Measurements from ENCODE around the gene RNLS.
A peak's percentile ranks its signal among the peaks of the same experiment; 100 is the strongest.

Gene RNLS

GRCh38 chr10:88459530-88459929, 123.6 kb downstream of the RNLS start:
- TF ChIP-seq CTCF (conservative IDR thresholded peaks at IDR 0.05; ENCODE audit: low read length): no peak
- DNase-seq (ENCODE audit: low read depth): no peak

DNA sequence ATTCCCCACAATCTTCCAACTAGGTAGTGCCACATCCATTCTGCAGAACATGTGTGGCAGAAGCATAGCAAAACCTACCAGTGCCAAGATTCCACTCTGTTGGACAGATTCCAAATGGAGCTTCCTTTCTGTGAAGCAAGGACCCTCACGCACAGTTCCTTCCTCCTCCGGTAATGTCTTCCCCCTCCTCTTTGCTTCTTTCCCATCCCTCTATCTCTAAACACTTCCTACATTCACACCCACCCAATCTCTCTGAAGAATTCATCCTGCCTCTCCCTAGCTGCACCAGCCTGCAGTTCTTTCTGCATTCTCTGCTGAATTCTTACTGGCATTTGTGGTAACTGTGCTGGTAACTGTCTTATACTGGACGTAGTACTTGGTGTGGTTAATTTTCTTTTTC, 124.9 kb downstream of the RNLS start:
- DNase-seq (ENCODE audit: low read depth): peak; percentile 16
- no peak for TF ChIP-seq CTCF (conservative IDR thresholded peaks at IDR 0.05; ENCODE audit: low read length)
- H3K4me3 ChIP-seq (ENCODE audit: low read length): no peak overlapping the region

More at GRCh38 chr10:88459530-88459929, 123.6 kb downstream of the RNLS start:
- no peak overlapping the region for H3K4me3 ChIP-seq (ENCODE audit: low read length)

- H3K4me3 ChIP-seq (ENCODE audit: low read length): no peak overlapping the region
- DNase-seq (ENCODE audit: low read depth): no peak
- TF ChIP-seq CTCF (conservative IDR thresholded peaks at IDR 0.05; ENCODE audit: low read length): no peak
Measured at GRCh38 chr10:88457660-88458059, 125.5 kb downstream of the RNLS start.

DNA sequence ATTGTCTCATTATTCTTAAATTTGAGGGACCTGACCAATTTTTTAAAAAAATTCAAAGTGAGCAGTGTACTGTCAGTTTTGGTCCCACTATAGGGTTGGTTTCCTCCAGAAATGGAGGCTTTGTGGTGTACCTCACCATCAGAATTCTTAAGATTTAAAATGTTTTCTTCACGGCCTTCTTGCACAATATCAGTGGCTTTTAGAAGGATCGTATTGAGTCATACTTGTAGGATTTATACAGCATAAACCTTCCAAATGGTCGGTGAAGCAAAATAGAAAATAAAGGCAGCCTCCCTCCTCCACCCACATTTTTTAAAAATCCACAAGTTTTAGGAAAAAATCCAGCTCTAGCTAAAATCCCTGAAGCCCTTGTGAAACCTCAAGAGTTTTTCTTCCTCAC, 126.4 kb downstream of the RNLS start:
- DNase-seq (ENCODE audit: low read depth): peak; percentile 88
- no peak overlapping the region for H3K4me3 ChIP-seq (ENCODE audit: low read length)
- TF ChIP-seq CTCF (conservative IDR thresholded peaks at IDR 0.05; ENCODE audit: low read length): no peak

GRCh38 chr10:88455831-88456230, 127.3 kb downstream of the RNLS start:
- H3K4me3 ChIP-seq (ENCODE audit: low read length): no peak overlapping the region
- no peak for TF ChIP-seq CTCF (conservative IDR thresholded peaks at IDR 0.05; ENCODE audit: low read length)
- DNase-seq (ENCODE audit: low read depth): peak; percentile 44

- H3K4me3 ChIP-seq (ENCODE audit: low read length): no peak overlapping the region
Measured at GRCh38 chr10:88450201-88450600, 132.9 kb downstream of the RNLS start.

DNA sequence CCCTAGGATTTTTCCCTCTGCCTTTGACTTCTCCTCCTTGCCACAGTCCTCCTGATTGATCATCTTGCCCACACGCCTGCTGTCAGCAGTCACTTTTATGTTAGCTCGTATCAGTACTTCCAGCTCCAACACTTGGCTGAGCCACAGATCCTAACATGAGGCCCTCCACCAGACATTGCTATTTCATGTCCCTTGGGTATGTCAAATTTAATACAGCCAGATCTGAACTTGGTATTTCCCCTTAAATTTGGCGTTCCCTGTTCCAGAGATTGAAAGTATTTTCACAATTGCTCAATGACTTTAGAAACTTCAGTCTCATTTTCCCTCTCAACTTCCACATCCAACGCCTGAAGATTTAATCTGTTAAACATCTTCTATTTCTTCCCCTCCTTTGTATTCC, 140.4 kb downstream of the RNLS start:
- DNase-seq (ENCODE audit: low read depth): no peak

More at GRCh38 chr10:88450201-88450600, 132.9 kb downstream of the RNLS start:
- DNase-seq (ENCODE audit: low read depth): no peak
- no peak for TF ChIP-seq CTCF (conservative IDR thresholded peaks at IDR 0.05; ENCODE audit: low read length)

More for the DNA sequence above, 140.4 kb downstream of the RNLS start:
- no peak overlapping the region for H3K4me3 ChIP-seq (ENCODE audit: low read length)
- TF ChIP-seq CTCF (conservative IDR thresholded peaks at IDR 0.05; ENCODE audit: low read length): no peak
